Muscle of leg (tissue), 11 donors: ENCODE data around the gene SFXN2. TPM values are rescaled to one million over a fixed set of nuclear protein-coding genes. Genes with fewer than 3 reads are reported as not detected.

Experiments
- DNase-seq: peaks from one replicate; pipeline ENCODE4 v3.0.0; 2013
- H3K27ac ChIP-seq: one replicate; pipeline ENCODE4 v1.5.1; 2013; ENCODE audit warnings: mild to moderate bottlenecking, low read length, control low read depth
- H3K27me3 ChIP-seq: one replicate; pipeline ENCODE4 v1.6.1; 2013; ENCODE audit warnings: low read length; ENCODE audit not compliant: control insufficient read depth, insufficient read depth
- H3K36me3 ChIP-seq: one replicate; pipeline ENCODE4 v1.6.1; 2013; ENCODE audit warnings: low read length; ENCODE audit not compliant: control insufficient read depth, insufficient read depth
- H3K4me1 ChIP-seq: one replicate; pipeline ENCODE4 v1.6.1; 2013; ENCODE audit warnings: low read length; ENCODE audit not compliant: control insufficient read depth, insufficient read depth
- H3K4me3 ChIP-seq: one replicate; pipeline ENCODE4 v1.5.1; 2013; ENCODE audit warnings: low read length, control low read depth
- H3K9me3 ChIP-seq: replicated peaks from 2 replicates; pipeline ENCODE4 v1.6.1; 2013; ENCODE audit warnings: low read depth, low read length; ENCODE audit not compliant: control insufficient read depth
- WGBS: methylation state at CpG from one replicate; pipeline ENCODE4 v1.1.5; 2013; ENCODE audit warnings: missing lambda C conversion rate; ENCODE audit not compliant: insufficient coverage; 5-methylcytosine and 5-hydroxymethylcytosine counted together
- polyA plus RNA-seq, 8 donors: library from polyadenylated mRNA; unstranded; fragments of 120-200 nt; gene quantifications; one replicate each; pipeline versions ENCODE4 v1.2.1 to v1.2.3, GENCODE V29; 2013; ENCODE audit warnings: inconsistent platforms in 1 of 8, low replicate concordance in 1 of 8; ENCODE audit not compliant: insufficient read length in 8 of 8, insufficient read depth in 1 of 8
- total RNA-seq: library from RNA; stranded (reverse); fragments of 120-200 nt; gene quantifications from one replicate; pipeline ENCODE4 v1.2.4, GENCODE V29; 2013

SFXN2 gene
- total and polyA plus RNA-seq, 9 donors, result 4.2 to 7.4 (median 6.4) TPM

- H3K4me3 ChIP-seq, result peak overlapping the region; percentile 38
- H3K27me3 ChIP-seq, result no peaks in the 10 kb centered on the region
- H3K27ac ChIP-seq, result peak overlapping the region; percentile 91
- peak; percentile 81 for DNase-seq
- peaks cover 4% of the 10 kb centered on the region for H3K36me3 ChIP-seq
- no peaks in the 10 kb centered on the region for H3K9me3 ChIP-seq
- peaks cover 59% of the 10 kb centered on the region for H3K4me1 ChIP-seq
- WGBS, result 23% methylated on average over 13 of the region's 16 CpGs
These were observed 60.9 kb downstream of the SFXN2 start for GRCh38 chr10:102775201-102775934.

GRCh38 chr10:102775935-102776669 is 61.7 kb downstream of the SFXN2 start:
- WGBS, result 0% methylated on average over 5 of the region's 17 CpGs
- Histone ChIP-seq H3K27ac (peak overlapping the region; percentile 91), H3K27me3 (no peaks in the 10 kb centered on the region), H3K4me3 (peak overlapping the region; percentile 38), H3K4me1 (peaks cover 67% of the 10 kb centered on the region), H3K9me3 (no peaks in the 10 kb centered on the region), H3K36me3 (peaks cover 8% of the 10 kb centered on the region)
- peak; percentile 98 for DNase-seq

- peak overlapping the region; percentile 38 for H3K4me3 ChIP-seq
- WGBS, result 2% methylated on average over 6 of the region's 9 CpGs
These were observed 62.5 kb downstream of the SFXN2 start for GRCh38 chr10:102776779-102777456.

GRCh38 chr10:102777711-102778453 is 63.4 kb downstream of the SFXN2 start:
- Histone ChIP-seq H3K4me1 (peaks cover 84% of the 10 kb centered on the region), H3K4me3 (peak overlapping the region; percentile 8), H3K27ac (peak overlapping the region; percentile 91), H3K9me3 (no peaks in the 10 kb centered on the region), H3K36me3 (peaks cover 13% of the 10 kb centered on the region), H3K27me3 (no peaks in the 10 kb centered on the region)
- whole genome bisulfite sequencing, result 57% methylated on average over 14 of the region's 17 CpGs
- DNase-seq, result peak; percentile 76

More at GRCh38 chr10:102776779-102777456, 62.5 kb downstream of the SFXN2 start:
- Histone ChIP-seq H3K27ac (peak overlapping the region; percentile 91), H3K9me3 (no peaks in the 10 kb centered on the region), H3K27me3 (no peaks in the 10 kb centered on the region), H3K4me1 (peaks cover 75% of the 10 kb centered on the region), H3K36me3 (peaks cover 11% of the 10 kb centered on the region)
- peak; percentile 98 for DNase-seq

GRCh38 chr10:102778781-102779180 is 64.3 kb downstream of the SFXN2 start:
- H3K27me3 ChIP-seq, result no peaks in the 10 kb centered on the region
- no peaks in the 10 kb centered on the region for H3K9me3 ChIP-seq
- no CpG with 5 or more reads among the region's 2 CpGs for WGBS
- no peak overlapping the region for H3K4me3 ChIP-seq
- peaks cover 13% of the 10 kb centered on the region for H3K36me3 ChIP-seq
- H3K27ac ChIP-seq, result no peak overlapping the region
- DNase-seq, result no peak
- H3K4me1 ChIP-seq, result peaks cover 91% of the 10 kb centered on the region

GRCh38 chr10:102779680-102780526 is 65.5 kb downstream of the SFXN2 start:
- H3K27ac ChIP-seq, result peak overlapping the region; percentile 43
- H3K9me3 ChIP-seq, result no peaks in the 10 kb centered on the region
- peaks cover 13% of the 10 kb centered on the region for H3K36me3 ChIP-seq
- 42% methylated on average over 7 of the region's 10 CpGs for WGBS
- no peaks in the 10 kb centered on the region for H3K27me3 ChIP-seq
- DNase-seq, result no peak
- H3K4me1 ChIP-seq, result peaks cover 80% of the 10 kb centered on the region
- no peak overlapping the region for H3K4me3 ChIP-seq

GRCh38 chr10:102780527-102780808 is 66.0 kb downstream of the SFXN2 start:
- no CpG with 5 or more reads among the region's 1 CpG for WGBS
- Histone ChIP-seq H3K27me3 (no peaks in the 10 kb centered on the region), H3K27ac (no peak overlapping the region), H3K9me3 (no peaks in the 10 kb centered on the region), H3K4me3 (no peak overlapping the region), H3K36me3 (peaks cover 13% of the 10 kb centered on the region), H3K4me1 (peaks cover 77% of the 10 kb centered on the region)
- DNase-seq, result no peak

- peak; percentile 83 for DNase-seq
- no peaks in the 10 kb centered on the region for H3K27me3 ChIP-seq
- peaks cover 75% of the 10 kb centered on the region for H3K4me1 ChIP-seq
- no peaks in the 10 kb centered on the region for H3K9me3 ChIP-seq
- H3K27ac ChIP-seq, result peak overlapping the region; percentile 91
- H3K36me3 ChIP-seq, result peaks cover 13% of the 10 kb centered on the region
- 40% methylated on average over 1 of the region's 8 CpGs for WGBS
- no peak overlapping the region for H3K4me3 ChIP-seq
These were observed 66.9 kb downstream of the SFXN2 start for GRCh38 chr10:102781090-102781920.
